ENCODE results near the gene COTL1. TPM values are rescaled to one million over a fixed set of nuclear protein-coding genes. Genes with fewer than 3 reads are reported as not detected.
"Not testable (repeated sequence)": the region's sequence is repeated elsewhere in the genome, so short reads cannot be mapped to it uniquely, and the experiment has no call there.

COTL1 gene
- total RNA-seq, 2 experiments from 2014 or later, result 664 to 677 TPM

GRCh38 chr16:84528322-84528721, 89.6 kb downstream of the COTL1 start:
- Mint-ChIP-seq H3K4me1 (ENCODE audit: low read depth) (peaks cover 22% of the 10 kb centered on the region), H3K36me3 (ENCODE audit: low read depth) (peaks cover 18% of the 10 kb centered on the region), H3K27me3 (no peaks in the 10 kb centered on the region), H3K27ac (no peak overlapping the region), H3K9me3 (peaks cover 12% of the 10 kb centered on the region), H3K4me3 (no peak overlapping the region)
- TF ChIP-seq CTCF (IDR thresholded peaks at IDR 0.05), result no peak
- DNase-seq (no peak), ATAC-seq (peak; percentile 63)
- ChIA-PET POLR2A (interaction anchor here (0.8 to 3.2 kb wide), 8 partner anchors 8 to 72 kb away, joined by 3 to 29 read pairs (median 4); no protein-coding TSS in a partner anchor), CTCF (interaction anchor here (1.2 to 1.3 kb wide), 2 partner anchors 21 kb away, joined by 4 to 5 read pairs; no protein-coding TSS in a partner anchor)
- intact Hi-C loops (cut with micrococcal nuclease), result no loop called here

GRCh38 chr16:84527532-84528269, 90.2 kb downstream of the COTL1 start:
- intact Hi-C loops (cut with micrococcal nuclease), result no loop called here
- peaks cover 17% of the 10 kb centered on the region for H3K4me1 Mint-ChIP-seq (ENCODE audit: low read depth)
- POLR2A ChIA-PET, result interaction anchor here (0.8 to 3.2 kb wide), 9 partner anchors 8 to 72 kb away, joined by 3 to 29 read pairs (median 4); no protein-coding TSS in a partner anchor
- no peaks in the 10 kb centered on the region for H3K27me3 Mint-ChIP-seq
- peaks cover 12% of the 10 kb centered on the region for H3K9me3 Mint-ChIP-seq
- peaks cover 18% of the 10 kb centered on the region for H3K36me3 Mint-ChIP-seq (ENCODE audit: low read depth)
- CTCF ChIA-PET, result interaction anchor here (1.2 to 1.3 kb wide), 2 partner anchors 21 kb away, joined by 4 to 5 read pairs; no protein-coding TSS in a partner anchor
- no peak overlapping the region for H3K27ac Mint-ChIP-seq
- no peak for TF ChIP-seq CTCF (IDR thresholded peaks at IDR 0.05)
- DNase-seq (no peak), ATAC-seq (no peak)
- H3K4me3 Mint-ChIP-seq, result no peak overlapping the region

GRCh38 chr16:84526794-84527531, 90.9 kb downstream of the COTL1 start:
- DNase-seq, result no peak
- ChIA-PET POLR2A (interaction anchor here (0.8 to 3.2 kb wide), 3 partner anchors 8 to 22 kb away, joined by 4 to 16 read pairs (median 7); no protein-coding TSS in a partner anchor), CTCF (no interaction called here)
- intact Hi-C loops (cut with micrococcal nuclease), result no loop called here
- peaks cover 11% of the 10 kb centered on the region for H3K4me1 Mint-ChIP-seq (ENCODE audit: low read depth)
- ATAC-seq, result no peak
- no peak overlapping the region for H3K4me3 Mint-ChIP-seq
- H3K36me3 Mint-ChIP-seq (ENCODE audit: low read depth), result peaks cover 18% of the 10 kb centered on the region
- no peaks in the 10 kb centered on the region for H3K27me3 Mint-ChIP-seq
- no peak for TF ChIP-seq CTCF (IDR thresholded peaks at IDR 0.05)
- peaks cover 12% of the 10 kb centered on the region for H3K9me3 Mint-ChIP-seq
- no peak overlapping the region for H3K27ac Mint-ChIP-seq

- intact Hi-C loops (cut with micrococcal nuclease); H3K27me3 Mint-ChIP-seq; H3K4me3 Mint-ChIP-seq; H3K36me3 Mint-ChIP-seq (ENCODE audit: low read depth); H3K9me3 Mint-ChIP-seq; H3K27ac Mint-ChIP-seq; DNase-seq; ATAC-seq: not testable (repeated sequence)
- peaks cover 20% of the 10 kb centered on the region for H3K4me1 Mint-ChIP-seq (ENCODE audit: low read depth)
- ChIA-PET CTCF (interaction anchor here (1.2 to 2.7 kb wide), 2 partner anchors 14 to 97 kb away, joined by 4 to 10 read pairs; no protein-coding TSS in a partner anchor), POLR2A (interaction anchor here (1.2 kb wide), 1 partner anchor 77 kb away, joined by 4 read pairs; no protein-coding TSS in a partner anchor)
Measured at GRCh38 chr16:84524941-84525581, 92.8 kb downstream of the COTL1 start.

- no peak for TF ChIP-seq CTCF (IDR thresholded peaks at IDR 0.05)
- Mint-ChIP-seq H3K4me3 (no peak overlapping the region), H3K27me3 (no peaks in the 10 kb centered on the region), H3K9me3 (peaks cover 4% of the 10 kb centered on the region), H3K27ac (no peak overlapping the region), H3K4me1 (ENCODE audit: low read depth) (peaks cover 26% of the 10 kb centered on the region), H3K36me3 (ENCODE audit: low read depth) (peaks cover 4% of the 10 kb centered on the region)
- peak; percentile 24 for ATAC-seq
- intact Hi-C loops (cut with micrococcal nuclease), result no loop called here
- CTCF ChIA-PET, result interaction anchor here (1.2 to 2.7 kb wide), 2 partner anchors 15 to 98 kb away, joined by 4 to 10 read pairs; no protein-coding TSS in a partner anchor
- DNase-seq, result peak; percentile 40
- POLR2A ChIA-PET, result no interaction called here
Measured at GRCh38 chr16:84524346-84524920, 93.4 kb downstream of the COTL1 start.
